Measurements from ENCODE around the gene GAS6. TPM values are rescaled to one million over a fixed set of nuclear protein-coding genes. Genes with fewer than 3 reads are reported as not detected.

Gene GAS6
- polyA plus RNA-seq, 1 donor from 2014 or later, result 52.4 TPM

GRCh38 chr13:113901642-113902041 is 37.8 kb upstream of the GAS6 start:
- Histone ChIP-seq H4K20me1 (ENCODE audit: insufficient read depth) (no peaks in the 10 kb centered on the region), H2AFZ (ENCODE audit: low read depth, low read length) (no peak overlapping the region), H3K27me3 (ENCODE audit: insufficient read depth, low read depth, low read length) (no peaks in the 10 kb centered on the region), H3K9me3 (ENCODE audit: low read length) (no peaks in the 10 kb centered on the region), H3K9ac (ENCODE audit: low read length) (no peak overlapping the region), H3K36me3 (ENCODE audit: insufficient read depth, low read length) (no peaks in the 10 kb centered on the region), H3K9me2 (ENCODE audit: insufficient read depth, low read length) (no peaks in the 10 kb centered on the region), H3F3A (ENCODE audit: insufficient read depth, low read length, poor library complexity, severe bottlenecking) (no peaks in the 10 kb centered on the region), H3K4me2 (ENCODE audit: low read length) (no peak overlapping the region), H3K27ac (ENCODE audit: low read length) (no peak overlapping the region), H3K4me3 (ENCODE audit: low read length) (no peak overlapping the region), H3K79me2 (replicated peaks; ENCODE audit: insufficient read depth, low read length) (no peaks in the 10 kb centered on the region)
- TF ChIP-seq MXI1 (conservative IDR thresholded peaks at IDR 0.05; ENCODE audit: poor library complexity, severe bottlenecking) (no peak), RAD21 (conservative IDR thresholded peaks at IDR 0.05) (no peak), EZH2 (IDR thresholded peaks at IDR 0.05; ENCODE audit: borderline replicate concordance, insufficient read depth, low read length, poor library complexity, severe bottlenecking) (no peak), POLR2AphosphoS5 (IDR thresholded peaks at IDR 0.05) (no peak), CTCF (IDR thresholded peaks at IDR 0.05; ENCODE audit: poor library complexity, severe bottlenecking) (no peak), SMC3 (conservative IDR thresholded peaks at IDR 0.05; ENCODE audit: poor library complexity) (no peak), REST (IDR thresholded peaks at IDR 0.05; ENCODE audit: borderline replicate concordance) (no peak), TAF1 (IDR thresholded peaks at IDR 0.05; ENCODE audit: low read depth) (no peak)

- no peak overlapping the region for H3K27ac ChIP-seq (ENCODE audit: low read length)
- H3K9ac ChIP-seq (ENCODE audit: low read length), result no peak overlapping the region
- no peaks in the 10 kb centered on the region for H3F3A ChIP-seq (ENCODE audit: insufficient read depth, low read length, poor library complexity, severe bottlenecking)
- no peaks in the 10 kb centered on the region for H3K9me2 ChIP-seq (ENCODE audit: insufficient read depth, low read length)
- no peak overlapping the region for H3K4me2 ChIP-seq (ENCODE audit: low read length)
- H3K27me3 ChIP-seq (ENCODE audit: insufficient read depth, low read depth, low read length), result no peaks in the 10 kb centered on the region
- no peaks in the 10 kb centered on the region for H4K20me1 ChIP-seq (ENCODE audit: insufficient read depth)
- H3K36me3 ChIP-seq (ENCODE audit: insufficient read depth, low read length), result no peaks in the 10 kb centered on the region
- TF ChIP-seq SMC3 (conservative IDR thresholded peaks at IDR 0.05; ENCODE audit: poor library complexity) (no peak), EZH2 (IDR thresholded peaks at IDR 0.05; ENCODE audit: borderline replicate concordance, insufficient read depth, low read length, poor library complexity, severe bottlenecking) (no peak), TAF1 (IDR thresholded peaks at IDR 0.05; ENCODE audit: low read depth) (no peak), POLR2AphosphoS5 (IDR thresholded peaks at IDR 0.05) (no peak), CTCF (IDR thresholded peaks at IDR 0.05; ENCODE audit: poor library complexity, severe bottlenecking) (no peak), EP300 (conservative IDR thresholded peaks at IDR 0.05; ENCODE audit: poor library complexity, severe bottlenecking) (no peak), REST (IDR thresholded peaks at IDR 0.05; ENCODE audit: borderline replicate concordance) (no peak), MXI1 (conservative IDR thresholded peaks at IDR 0.05; ENCODE audit: poor library complexity, severe bottlenecking) (no peak), RAD21 (conservative IDR thresholded peaks at IDR 0.05) (no peak)
- no peak overlapping the region for H2AFZ ChIP-seq (ENCODE audit: low read depth, low read length)
- no peaks in the 10 kb centered on the region for H3K79me2 ChIP-seq (replicated peaks; ENCODE audit: insufficient read depth, low read length)
- no peaks in the 10 kb centered on the region for H3K9me3 ChIP-seq (ENCODE audit: low read length)
- H3K4me3 ChIP-seq (ENCODE audit: low read length), result no peak overlapping the region
Measured at GRCh38 chr13:113901231-113901630, 37.4 kb upstream of the GAS6 start.
